Mesenchymal stem cell (in vitro differentiated cells and primary cell): ENCODE data around the gene SLC2A4RG.

ENCODE experiments used
- DNase-seq: peaks from one replicate; pipeline ENCODE4 v3.0.0-alpha.2; 2013
- H2AFZ ChIP-seq: one replicate; pipeline ENCODE4 v1.6.1; 2013; ENCODE audit warnings: low read depth, mild to moderate bottlenecking, control low read depth, inconsistent platforms, low read length, moderate library complexity
- H2AK5ac ChIP-seq: 2 replicates; pipeline ENCODE4 v1.6.1; 2013; ENCODE audit warnings: low read length, moderate library complexity, mild to moderate bottlenecking, inconsistent platforms; ENCODE audit not compliant: severe bottlenecking
- H2BK120ac ChIP-seq: one replicate; pipeline ENCODE4 v1.6.1; 2013; ENCODE audit warnings: low read depth, mild to moderate bottlenecking, inconsistent platforms, low read length, moderate library complexity
- H2BK12ac ChIP-seq, 2 experiments: one replicate each; pipeline ENCODE4 v1.6.1; 2013; ENCODE audit warnings: inconsistent platforms in 2 of 2, low read length in 2 of 2, mild to moderate bottlenecking in 2 of 2, moderate library complexity in 2 of 2, control low read depth in 1 of 2
- H2BK15ac ChIP-seq: one replicate; pipeline ENCODE4 v1.6.1; 2013; ENCODE audit warnings: mild to moderate bottlenecking, low read depth, inconsistent platforms; ENCODE audit not compliant: poor library complexity, severe bottlenecking
- H2BK5ac ChIP-seq: 2 replicates; pipeline ENCODE4 v1.6.1; 2013; ENCODE audit warnings: low read depth, mild to moderate bottlenecking, low read length, control low read depth, inconsistent platforms; ENCODE audit not compliant: poor library complexity, severe bottlenecking
- H3K14ac ChIP-seq, 2 experiments: one replicate each; pipeline ENCODE4 v1.6.1; 2013; ENCODE audit warnings: inconsistent platforms in 2 of 2, low read length in 2 of 2, control low read depth in 1 of 2, mild to moderate bottlenecking in 1 of 2, moderate library complexity in 1 of 2
- H3K18ac ChIP-seq, 2 experiments: one replicate each; pipeline ENCODE4 v1.6.1; 2013; ENCODE audit warnings: inconsistent platforms in 2 of 2, low read length in 2 of 2, control low read depth in 1 of 2, low read depth in 1 of 2, mild to moderate bottlenecking in 1 of 2
- H3K23ac ChIP-seq, 2 experiments: one replicate each; pipeline ENCODE4 v1.6.1; 2013; ENCODE audit warnings: inconsistent platforms in 2 of 2, low read length in 2 of 2, mild to moderate bottlenecking in 2 of 2, moderate library complexity in 2 of 2, control low read depth in 1 of 2
- H3K27ac ChIP-seq: 2 replicates; pipeline ENCODE4 v1.5.1; 2013; ENCODE audit warnings: mild to moderate bottlenecking, moderate library complexity, low read length, control low read depth, inconsistent platforms; ENCODE audit not compliant: poor library complexity, severe bottlenecking
- H3K27me3 ChIP-seq, 2 experiments: 2 replicates each; pipeline versions ENCODE4 v1.6.1 to v1.7.0; 2013; ENCODE audit warnings: low read length in 2 of 2, mild to moderate bottlenecking in 2 of 2, moderate library complexity in 2 of 2, control low read depth in 1 of 2, inconsistent platforms in 1 of 2; ENCODE audit not compliant: control insufficient read depth in 1 of 2, insufficient read depth in 1 of 2
- H3K36me3 ChIP-seq, 2 experiments: 2 replicates each; pipeline versions ENCODE4 v1.6.1 to v1.7.0; 2013; ENCODE audit warnings: low read length in 2 of 2, control low read depth in 1 of 2, inconsistent platforms in 1 of 2, low read depth in 1 of 2, mild to moderate bottlenecking in 1 of 2; ENCODE audit not compliant: insufficient read depth in 2 of 2, control insufficient read depth in 1 of 2
- H3K4ac ChIP-seq, 2 experiments: one replicate each; pipeline ENCODE4 v1.6.1; 2013; ENCODE audit warnings: inconsistent platforms in 2 of 2, low read length in 2 of 2, mild to moderate bottlenecking in 2 of 2, moderate library complexity in 2 of 2, control low read depth in 1 of 2, low read depth in 1 of 2
- H3K4me1 ChIP-seq: 2 replicates; pipeline ENCODE4 v1.6.1; 2013; ENCODE audit warnings: low read depth, low read length, control low read depth; ENCODE audit not compliant: control insufficient read depth, insufficient read depth
- H3K4me2 ChIP-seq: 2 replicates; pipeline ENCODE4 v1.6.1; 2013; ENCODE audit warnings: low read length, mild to moderate bottlenecking, inconsistent platforms; ENCODE audit not compliant: poor library complexity, severe bottlenecking
- H3K4me3 ChIP-seq, 2 experiments: 2 replicates each; pipeline versions ENCODE4 v1.5.1 to v1.7.0; 2013; ENCODE audit warnings: low read length in 2 of 2, mild to moderate bottlenecking in 2 of 2, control low read depth in 1 of 2, low read depth in 1 of 2; ENCODE audit not compliant: insufficient read depth in 1 of 2
- H3K79me1 ChIP-seq: replicated peaks from 2 replicates; pipeline ENCODE4 v1.6.1; 2013; ENCODE audit warnings: mild to moderate bottlenecking, control low read depth, low read length, inconsistent platforms; ENCODE audit not compliant: poor library complexity, severe bottlenecking
- H3K9ac ChIP-seq: 2 replicates; pipeline ENCODE4 v1.7.0; 2013; ENCODE audit warnings: mild to moderate bottlenecking, low read length, moderate library complexity
- H3K9me3 ChIP-seq: 2 replicates; pipeline ENCODE4 v1.7.0; 2013; ENCODE audit warnings: mild to moderate bottlenecking, low read length; ENCODE audit not compliant: control insufficient read depth
- H4K8ac ChIP-seq: one replicate; pipeline ENCODE4 v1.6.1; 2013; ENCODE audit warnings: inconsistent platforms, mild to moderate bottlenecking, low read length, moderate library complexity
- H4K91ac ChIP-seq: one replicate; pipeline ENCODE4 v1.6.1; 2013; ENCODE audit warnings: mild to moderate bottlenecking, low read length, inconsistent platforms
- WGBS: methylation state at CpG from one replicate; pipeline ENCODE4 v1.1.7; 2013; ENCODE audit warnings: mixed read lengths; 5-methylcytosine and 5-hydroxymethylcytosine counted together

SLC2A4RG gene

DNA sequence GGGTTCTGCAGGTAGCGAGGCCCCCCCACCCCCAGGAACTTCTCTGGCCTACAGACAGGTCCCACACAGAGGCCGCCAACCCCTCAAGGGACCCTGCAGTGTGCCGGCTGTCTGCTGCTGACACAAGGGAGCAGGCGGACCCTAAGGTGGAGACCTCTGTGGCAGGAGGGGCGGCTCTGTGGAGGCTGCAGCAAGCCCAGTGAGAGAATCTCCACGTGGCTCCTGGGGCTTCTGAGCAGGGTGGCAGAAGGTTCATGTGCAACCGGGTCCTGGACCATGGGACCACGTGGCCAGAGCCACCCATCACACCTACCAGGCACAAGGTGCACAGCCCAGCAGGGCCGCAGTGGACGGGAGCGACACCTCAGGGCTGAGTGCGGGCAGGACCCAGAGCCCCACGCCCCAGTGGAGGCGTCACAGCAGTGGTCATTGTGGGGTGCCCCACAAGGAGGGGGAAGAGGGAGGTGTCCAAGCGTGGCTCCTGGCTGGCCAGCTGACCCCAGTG lies 36.1 kb upstream of the SLC2A4RG start:
- Histone ChIP-seq H2BK5ac (no peak overlapping the region), H3K18ac (no peak overlapping the region), H3K27me3 (no peaks in the 10 kb centered on the region), H3K9ac (no peak overlapping the region), H2AFZ (no peak overlapping the region), H3K9me3 (no peaks in the 10 kb centered on the region), H3K4me2 (no peak overlapping the region), H2AK5ac (no peak overlapping the region), H3K4me1 (peaks cover 59% of the 10 kb centered on the region), H3K4me3 (no peak overlapping the region), H3K23ac (no peak overlapping the region), H4K8ac (no peak overlapping the region), H3K27ac (no peak overlapping the region), H3K36me3 (peaks cover 36 to 60% of the 10 kb centered on the region in 2 experiments), H3K79me1 (peaks cover 27% of the 10 kb centered on the region), H3K4ac (no peak overlapping the region), H2BK120ac (no peak overlapping the region), H2BK12ac (no peak overlapping the region), H4K91ac (no peak overlapping the region), H2BK15ac (no peak overlapping the region), H3K14ac (no peak overlapping the region)
- 88% methylated on average over 14 of the region's 15 CpGs for WGBS
- DNase-seq: no peak

DNA sequence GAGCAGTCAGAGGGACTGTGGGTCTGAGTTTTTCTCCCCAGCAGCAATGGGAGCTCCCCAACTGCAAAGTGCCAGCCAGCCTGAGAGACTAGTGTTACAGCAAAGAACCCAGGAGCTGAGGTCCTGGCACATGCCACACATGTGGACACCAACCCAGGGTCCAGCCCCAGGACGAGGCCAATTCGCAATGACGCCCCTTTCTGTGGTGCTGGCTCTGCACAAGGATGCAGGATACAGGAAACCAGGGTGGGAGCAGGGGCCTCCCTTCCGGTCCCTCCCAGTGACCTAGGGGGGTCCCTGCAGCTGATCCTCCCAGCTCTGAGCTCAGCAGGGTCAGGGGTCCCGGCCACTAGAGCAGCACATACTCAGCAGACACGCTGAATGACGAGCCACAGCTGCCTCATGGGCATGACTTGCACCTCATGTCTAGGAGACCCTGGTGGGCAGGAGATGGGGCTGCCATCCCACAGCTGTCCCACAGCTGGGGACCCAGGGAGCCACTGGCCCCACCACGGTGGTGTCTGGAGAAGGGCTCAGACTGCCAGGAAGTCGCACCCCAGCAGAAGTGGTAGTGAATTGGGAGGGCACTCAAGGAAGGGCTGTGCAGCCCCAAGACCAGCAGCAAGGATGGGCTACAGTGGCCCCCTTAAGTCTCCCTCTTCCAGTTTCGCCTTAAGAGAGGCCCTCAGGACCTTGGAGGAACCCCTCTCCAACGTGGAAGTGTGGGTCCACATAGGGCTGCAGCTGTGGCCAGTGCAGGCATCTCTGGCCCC lies 35.4 kb upstream of the SLC2A4RG start:
- H2BK5ac ChIP-seq: no peak overlapping the region
- peaks cover 41 to 65% of the 10 kb centered on the region in 2 experiments for H3K36me3 ChIP-seq
- no peaks in the 10 kb centered on the region for H3K9me3 ChIP-seq
- 95% methylated on average over 11 of the region's 11 CpGs for WGBS
- H3K23ac ChIP-seq: no peak overlapping the region
- H3K14ac ChIP-seq: no peak overlapping the region
- DNase-seq: no peak
- no peak overlapping the region for H3K4me3 ChIP-seq
- H3K18ac ChIP-seq: no peak overlapping the region
- no peak overlapping the region for H3K27ac ChIP-seq
- H2AFZ ChIP-seq: no peak overlapping the region
- peaks cover 59% of the 10 kb centered on the region for H3K4me1 ChIP-seq
- H3K4ac ChIP-seq: no peak overlapping the region
- no peaks in the 10 kb centered on the region for H3K27me3 ChIP-seq
- H2BK12ac ChIP-seq: no peak overlapping the region
- no peak overlapping the region for H4K91ac ChIP-seq
- H2BK15ac ChIP-seq: no peak overlapping the region
- no peak overlapping the region for H3K9ac ChIP-seq
- H4K8ac ChIP-seq: no peak overlapping the region
- peaks cover 27% of the 10 kb centered on the region for H3K79me1 ChIP-seq
- H3K4me2 ChIP-seq: no peak overlapping the region
- H2BK120ac ChIP-seq: no peak overlapping the region
- H2AK5ac ChIP-seq: no peak overlapping the region

DNA sequence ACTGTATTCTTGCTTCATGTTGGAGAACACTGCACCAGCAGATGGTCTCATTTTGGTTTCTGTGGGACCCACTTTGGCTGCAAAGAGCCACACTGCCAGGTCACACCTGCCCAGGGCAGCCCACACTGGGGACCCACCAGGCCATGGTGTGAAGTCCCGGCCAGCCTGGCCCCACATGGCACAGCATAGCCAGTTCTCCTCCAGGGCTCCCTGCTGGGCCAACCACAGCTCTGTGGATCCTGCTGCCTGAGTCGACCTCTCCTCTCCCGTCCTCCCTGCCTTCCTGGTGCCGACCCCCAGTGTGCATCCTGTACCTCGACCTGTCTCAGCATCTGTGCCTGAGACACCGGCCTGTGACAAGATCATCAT lies 34.8 kb upstream of the SLC2A4RG start:
- Histone ChIP-seq H4K8ac (no peak overlapping the region), H3K36me3 (peaks cover 45 to 69% of the 10 kb centered on the region in 2 experiments), H3K14ac (no peak overlapping the region), H2BK5ac (no peak overlapping the region), H3K27ac (no peak overlapping the region), H3K23ac (no peak overlapping the region), H2BK12ac (no peak overlapping the region), H2AK5ac (no peak overlapping the region), H2BK120ac (no peak overlapping the region), H3K4ac (no peak overlapping the region), H3K9me3 (no peaks in the 10 kb centered on the region), H3K27me3 (no peaks in the 10 kb centered on the region), H3K4me3 (no peak overlapping the region), H3K4me1 (peaks cover 57% of the 10 kb centered on the region), H3K4me2 (no peak overlapping the region), H3K9ac (no peak overlapping the region), H2AFZ (no peak overlapping the region), H2BK15ac (no peak overlapping the region), H3K18ac (no peak overlapping the region), H3K79me1 (peaks cover 27% of the 10 kb centered on the region), H4K91ac (no peak overlapping the region)
- DNase-seq: no peak
- WGBS: 88% methylated on average over 6 of the region's 6 CpGs

DNA sequence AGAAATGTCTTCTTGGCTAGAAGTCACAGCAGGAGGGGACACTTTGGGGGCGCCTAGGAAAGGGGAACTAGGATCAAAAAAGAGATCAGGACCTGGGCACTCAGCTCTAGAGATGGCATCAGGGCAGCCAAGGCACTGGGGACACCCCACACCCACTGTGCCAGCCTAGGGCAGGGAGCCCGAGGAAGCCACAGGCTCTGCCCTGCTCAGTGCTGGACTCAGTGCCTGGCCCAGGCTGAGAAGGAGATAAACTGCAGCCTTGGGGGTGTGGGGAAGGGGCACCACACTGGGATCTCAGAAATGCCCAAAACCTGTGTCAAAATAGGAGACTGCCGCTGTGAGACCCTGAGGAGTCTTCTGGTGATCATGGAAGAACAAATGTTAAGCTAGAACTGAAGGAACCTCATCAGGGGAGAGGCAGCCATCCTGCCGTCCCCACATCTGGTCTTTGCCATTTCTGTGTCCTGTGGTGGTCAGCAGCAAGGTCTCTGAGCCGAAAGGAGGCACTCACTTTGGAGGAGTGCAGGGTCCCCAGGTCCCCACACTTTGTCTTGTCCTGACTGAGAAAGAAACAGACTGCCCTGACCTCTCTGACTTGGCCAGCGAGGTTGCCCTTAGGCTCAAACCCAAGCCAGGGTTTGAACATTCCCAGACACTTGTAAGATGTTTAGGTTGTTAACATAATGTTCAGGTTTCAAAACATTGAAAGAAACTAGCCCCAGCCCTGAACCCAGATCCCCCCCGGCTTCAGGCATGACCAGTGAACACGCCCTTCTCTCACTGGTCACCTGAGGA lies 34.1 kb upstream of the SLC2A4RG start:
- H2BK5ac ChIP-seq: no peak overlapping the region
- H3K14ac ChIP-seq: no peak overlapping the region
- H2AFZ ChIP-seq: no peak overlapping the region
- H4K91ac ChIP-seq: no peak overlapping the region
- DNase-seq: no peak
- peak overlapping the region in 1 of 2 experiments; percentile 96 for H3K4me3 ChIP-seq
- peaks cover 25% of the 10 kb centered on the region for H3K79me1 ChIP-seq
- no peak overlapping the region for H4K8ac ChIP-seq
- H3K27me3 ChIP-seq: no peaks in the 10 kb centered on the region
- H2BK12ac ChIP-seq: no peak overlapping the region
- no peak overlapping the region for H2AK5ac ChIP-seq
- H2BK15ac ChIP-seq: no peak overlapping the region
- no peak overlapping the region for H3K18ac ChIP-seq
- H2BK120ac ChIP-seq: no peak overlapping the region
- 96% methylated on average over 7 of the region's 8 CpGs for WGBS
- no peak overlapping the region for H3K27ac ChIP-seq
- peaks cover 51% of the 10 kb centered on the region for H3K4me1 ChIP-seq
- H3K9me3 ChIP-seq: no peaks in the 10 kb centered on the region
- H3K4me2 ChIP-seq: no peak overlapping the region
- H3K9ac ChIP-seq: peak overlapping the region; percentile 93
- H3K36me3 ChIP-seq: peaks cover 44 to 65% of the 10 kb centered on the region in 2 experiments
- no peak overlapping the region for H3K23ac ChIP-seq
- H3K4ac ChIP-seq: no peak overlapping the region
